ENCODE results near the gene TRAF7.

TRAF7 gene

GRCh38 chr16:2194852-2195321 is 39.3 kb downstream of the TRAF7 start:
- Histone ChIP-seq H3K27me3 (ENCODE audit: low read depth, low read length) (peaks cover 42% of the 10 kb centered on the region), H3K36me3 (replicated peaks; ENCODE audit: low read depth, low read length) (no peaks in the 10 kb centered on the region), H3K9me3 (ENCODE audit: insufficient read depth, low read length) (no peaks in the 10 kb centered on the region), H2AFZ (ENCODE audit: low read depth, low read length) (no peak overlapping the region), H3K4me1 (ENCODE audit: low read length) (peaks cover 5% of the 10 kb centered on the region; the same call in 1 of the 2 replicates), H4K20me1 (ENCODE audit: insufficient read depth, low read length) (no peaks in the 10 kb centered on the region), H3K4me2 (ENCODE audit: low read length) (peak overlapping the region; percentile 64), H3K27ac (ENCODE audit: low read length) (no peak overlapping the region), H3K4me3 (ENCODE audit: low read length) (peak overlapping the region; percentile 68), H3K79me2 (ENCODE audit: low read length) (no peaks in the 10 kb centered on the region), H3K9ac (ENCODE audit: low read length) (no peak overlapping the region)
- TF ChIP-seq CTCF (IDR thresholded peaks at IDR 0.05; ENCODE audit: low read depth, low read length) (peak; percentile 54), EZH2phosphoT487 (IDR thresholded peaks at IDR 0.05; ENCODE audit: low read depth) (no peak)

GRCh38 chr16:2195322-2196161 is 40.0 kb downstream of the TRAF7 start:
- TF ChIP-seq EZH2phosphoT487 (IDR thresholded peaks at IDR 0.05; ENCODE audit: low read depth) (no peak), CTCF (IDR thresholded peaks at IDR 0.05; ENCODE audit: low read depth, low read length) (no peak)
- peaks cover 48% of the 10 kb centered on the region for H3K27me3 ChIP-seq (ENCODE audit: low read depth, low read length)
- no peaks in the 10 kb centered on the region for H4K20me1 ChIP-seq (ENCODE audit: insufficient read depth, low read length)
- peak overlapping the region; percentile 64 for H3K4me2 ChIP-seq (ENCODE audit: low read length)
- no peaks in the 10 kb centered on the region for H3K36me3 ChIP-seq (replicated peaks; ENCODE audit: low read depth, low read length)
- H3K9me3 ChIP-seq (ENCODE audit: insufficient read depth, low read length): no peaks in the 10 kb centered on the region
- no peaks in the 10 kb centered on the region for H3K79me2 ChIP-seq (ENCODE audit: low read length)
- H3K4me1 ChIP-seq (ENCODE audit: low read length): peaks cover 5% of the 10 kb centered on the region; the same call in 1 of the 2 replicates
- no peak overlapping the region for H3K27ac ChIP-seq (ENCODE audit: low read length)
- H3K9ac ChIP-seq (ENCODE audit: low read length): 0 out of 2 replicates have a peak overlapping the region, but pooled peaks have one; percentile 18
- H3K4me3 ChIP-seq (ENCODE audit: low read length): peak overlapping the region; percentile 68
- no peak overlapping the region for H2AFZ ChIP-seq (ENCODE audit: low read depth, low read length)

GRCh38 chr16:2196162-2196980 is 40.8 kb downstream of the TRAF7 start, which contains the start of gene CASKIN1:
TSS of gene CASKIN1 (minus strand) at chr16:2196605. CDS start at chr16:2196432, 173 bp downstream.
- H3K4me2 ChIP-seq (ENCODE audit: low read length): peak within 1 kb of the TSS; percentile 64
- H2AFZ ChIP-seq (ENCODE audit: low read depth, low read length): no peak within 1 kb of the TSS
- no peak within 1 kb of the TSS for H3K27ac ChIP-seq (ENCODE audit: low read length)
- H3K27me3 ChIP-seq (ENCODE audit: low read depth, low read length): peaks cover 48% of the 10 kb centered on the region
- peak within 1 kb of the TSS; percentile 68 for H3K4me3 ChIP-seq (ENCODE audit: low read length)
- H3K4me1 ChIP-seq (ENCODE audit: low read length): peaks cover 5% of the 10 kb centered on the region; the same call in 1 of the 2 replicates
- H3K36me3 ChIP-seq (replicated peaks; ENCODE audit: low read depth, low read length): no peaks in the 10 kb centered on the region
- TF ChIP-seq CTCF (IDR thresholded peaks at IDR 0.05; ENCODE audit: low read depth, low read length) (no peak), EZH2phosphoT487 (IDR thresholded peaks at IDR 0.05; ENCODE audit: low read depth) (no peak)
- no peaks in the 10 kb centered on the region for H4K20me1 ChIP-seq (ENCODE audit: insufficient read depth, low read length)
- no peaks in the 10 kb centered on the region for H3K9me3 ChIP-seq (ENCODE audit: insufficient read depth, low read length)
- H3K9ac ChIP-seq (ENCODE audit: low read length): 0 out of 2 replicates have a peak within 1 kb of the TSS, but pooled peaks have one; percentile 18
- H3K79me2 ChIP-seq (ENCODE audit: low read length): no peaks in the 10 kb centered on the region

Measured in OCI-LY3 (cell line).